Muscle of leg (tissue), 11 donors: ENCODE results near the gene ZNF326. TPM values are rescaled to one million over a fixed set of nuclear protein-coding genes. Genes with fewer than 3 reads are reported as not detected.

Experiments used
- DNase-seq: peaks from one replicate; pipeline ENCODE4 v3.0.0; 2013
- H3K27ac ChIP-seq: one replicate; pipeline ENCODE4 v1.5.1; 2013; ENCODE audit warnings: mild to moderate bottlenecking, low read length, control low read depth
- H3K27me3 ChIP-seq: one replicate; pipeline ENCODE4 v1.6.1; 2013; ENCODE audit warnings: low read length; ENCODE audit not compliant: control insufficient read depth, insufficient read depth
- H3K36me3 ChIP-seq: one replicate; pipeline ENCODE4 v1.6.1; 2013; ENCODE audit warnings: low read length; ENCODE audit not compliant: control insufficient read depth, insufficient read depth
- H3K4me1 ChIP-seq: one replicate; pipeline ENCODE4 v1.6.1; 2013; ENCODE audit warnings: low read length; ENCODE audit not compliant: control insufficient read depth, insufficient read depth
- H3K4me3 ChIP-seq: one replicate; pipeline ENCODE4 v1.5.1; 2013; ENCODE audit warnings: low read length, control low read depth
- H3K9me3 ChIP-seq: replicated peaks from 2 replicates; pipeline ENCODE4 v1.6.1; 2013; ENCODE audit warnings: low read depth, low read length; ENCODE audit not compliant: control insufficient read depth
- WGBS: methylation state at CpG from one replicate; pipeline ENCODE4 v1.1.5; 2013; ENCODE audit warnings: missing lambda C conversion rate; ENCODE audit not compliant: insufficient coverage; 5-methylcytosine and 5-hydroxymethylcytosine counted together
- polyA plus RNA-seq, 8 donors: library from polyadenylated mRNA; unstranded; fragments of 120-200 nt; gene quantifications; one replicate each; pipeline versions ENCODE4 v1.2.1 to v1.2.3, GENCODE V29; 2013; ENCODE audit warnings: inconsistent platforms in 1 of 8, low replicate concordance in 1 of 8; ENCODE audit not compliant: insufficient read length in 8 of 8, insufficient read depth in 1 of 8
- total RNA-seq: library from RNA; stranded (reverse); fragments of 120-200 nt; gene quantifications from one replicate; pipeline ENCODE4 v1.2.4, GENCODE V29; 2013

Gene ZNF326
- total and polyA plus RNA-seq, 9 donors = 6.6 to 26.5 (median 20.7) TPM

- no peaks in the 10 kb centered on the region for H3K36me3 ChIP-seq
- WGBS = no CpG with 5 or more reads among the region's 5 CpGs
- no peaks in the 10 kb centered on the region for H3K27me3 ChIP-seq
- H3K4me3 ChIP-seq = no peak overlapping the region
- no peaks in the 10 kb centered on the region for H3K9me3 ChIP-seq
- DNase-seq = no peak
- H3K27ac ChIP-seq = no peak overlapping the region
- H3K4me1 ChIP-seq = no peaks in the 10 kb centered on the region
These were observed 73.8 kb downstream of the ZNF326 start for GRCh38 chr1:90068611-90069280.

GRCh38 chr1:90074137-90074536 is 79.2 kb downstream of the ZNF326 start:
- H3K4me3 ChIP-seq = no peak overlapping the region
- no peaks in the 10 kb centered on the region for H3K4me1 ChIP-seq
- no peak for DNase-seq
- peaks cover 2% of the 10 kb centered on the region for H3K27me3 ChIP-seq
- no peaks in the 10 kb centered on the region for H3K9me3 ChIP-seq
- 86% methylated on average over 4 of the region's 5 CpGs for WGBS
- no peaks in the 10 kb centered on the region for H3K36me3 ChIP-seq
- no peak overlapping the region for H3K27ac ChIP-seq

- Histone ChIP-seq H3K4me3 (no peak overlapping the region), H3K36me3 (no peaks in the 10 kb centered on the region), H3K27me3 (peaks cover 2% of the 10 kb centered on the region), H3K4me1 (no peaks in the 10 kb centered on the region), H3K9me3 (no peaks in the 10 kb centered on the region), H3K27ac (no peak overlapping the region)
- no peak for DNase-seq
- 44% methylated on average over 2 of the region's 4 CpGs for WGBS
These were observed 79.7 kb downstream of the ZNF326 start for GRCh38 chr1:90074566-90074965.

- H3K4me1 ChIP-seq = no peaks in the 10 kb centered on the region
- peak; percentile 10 for DNase-seq
- no peaks in the 10 kb centered on the region for H3K36me3 ChIP-seq
- no peak overlapping the region for H3K27ac ChIP-seq
- no peaks in the 10 kb centered on the region for H3K9me3 ChIP-seq
- no CpG with 5 or more reads among the region's 1 CpG for WGBS
- H3K27me3 ChIP-seq = peaks cover 2% of the 10 kb centered on the region
- no peak overlapping the region for H3K4me3 ChIP-seq
These were observed 80.1 kb downstream of the ZNF326 start for GRCh38 chr1:90074970-90075391.

DNA sequence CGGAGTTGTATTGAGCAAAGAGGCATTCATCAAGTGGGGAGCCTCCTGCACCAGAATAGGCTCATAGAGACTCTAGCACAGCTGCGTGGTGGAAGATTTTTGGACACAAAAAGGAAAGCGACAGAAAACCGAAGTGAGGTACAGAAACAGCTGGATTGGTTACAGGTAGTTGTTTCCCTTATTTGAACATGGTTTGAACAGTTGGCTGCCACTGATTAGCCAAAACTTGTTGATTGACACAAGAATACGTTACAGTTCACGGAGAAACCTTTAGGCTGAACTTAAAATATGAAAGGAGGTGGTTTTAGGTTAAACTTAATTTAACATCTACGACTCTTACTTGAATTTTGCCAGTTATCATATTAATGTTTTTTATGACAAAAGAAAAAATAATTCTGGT is 89.1 kb downstream of the ZNF326 start:
- Histone ChIP-seq H3K36me3 (no peaks in the 10 kb centered on the region), H3K4me1 (no peaks in the 10 kb centered on the region), H3K27me3 (no peaks in the 10 kb centered on the region), H3K27ac (no peak overlapping the region), H3K9me3 (no peaks in the 10 kb centered on the region), H3K4me3 (no peak overlapping the region)
- WGBS = 93% methylated on average over 4 of the region's 7 CpGs
- DNase-seq = no peak

Other genes starting within 250 kb of the ZNF326 start
- gene LRRC8D, start 174.1 kb upstream of the ZNF326 start, total RNA-seq = 6.2 TPM
- gene LRRC8D, start 174.1 kb upstream of the ZNF326 start, polyA plus RNA-seq = 10 to 100 TPM in 1 of 8 donors, 1 to 10 TPM in 7; 6.9 to 10.5 (median 7.8) TPM